ENCODE measurements around the gene TADA3.
"Not testable (repeated sequence)": the region's sequence is repeated elsewhere in the genome, so short reads cannot be mapped to it uniquely, and the experiment has no call there.

Gene TADA3

DNA sequence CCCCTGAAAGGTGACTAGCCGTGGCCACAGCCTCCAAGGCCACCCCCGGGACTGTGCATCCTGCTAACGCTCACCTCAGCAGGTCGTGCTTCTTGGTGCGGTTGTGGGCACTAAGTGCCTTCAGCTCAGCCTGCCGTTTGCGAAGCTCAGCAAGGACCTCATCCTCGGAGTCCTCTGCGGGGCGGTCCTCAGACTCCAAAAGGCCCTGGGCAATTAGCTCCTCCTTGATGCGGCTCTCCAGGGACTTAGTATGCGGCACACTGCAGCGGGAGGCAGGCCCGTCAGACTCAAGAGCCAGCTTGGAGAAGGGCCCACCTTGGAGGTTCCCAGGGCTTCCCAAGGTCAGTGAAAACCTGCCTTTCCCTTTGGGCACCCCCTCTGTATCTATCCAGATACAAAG, 8.3 kb downstream of the TADA3 start:
- DNase-seq (ENCODE audit: low spot score) = no peak

DNA sequence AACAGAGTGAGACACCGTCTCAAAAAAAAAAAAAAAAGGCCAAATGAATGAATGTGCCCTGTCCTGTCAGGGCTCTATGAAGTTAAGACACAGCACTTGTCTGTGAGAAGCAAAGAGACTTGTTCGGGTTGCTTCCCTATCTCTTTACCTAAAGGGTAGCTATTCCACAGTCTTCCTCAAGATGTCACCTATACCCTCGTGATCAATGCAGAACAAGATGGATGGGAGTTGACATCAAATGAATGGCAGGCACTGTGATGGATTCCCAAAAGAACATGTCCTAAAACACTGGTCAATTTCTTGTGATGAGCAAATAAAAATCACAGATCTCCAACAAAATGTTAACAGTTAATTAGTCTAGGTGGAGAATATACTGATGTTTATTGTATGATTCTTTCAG, 9.5 kb downstream of the TADA3 start:
- peak; percentile 18 for DNase-seq (ENCODE audit: low spot score)

DNA sequence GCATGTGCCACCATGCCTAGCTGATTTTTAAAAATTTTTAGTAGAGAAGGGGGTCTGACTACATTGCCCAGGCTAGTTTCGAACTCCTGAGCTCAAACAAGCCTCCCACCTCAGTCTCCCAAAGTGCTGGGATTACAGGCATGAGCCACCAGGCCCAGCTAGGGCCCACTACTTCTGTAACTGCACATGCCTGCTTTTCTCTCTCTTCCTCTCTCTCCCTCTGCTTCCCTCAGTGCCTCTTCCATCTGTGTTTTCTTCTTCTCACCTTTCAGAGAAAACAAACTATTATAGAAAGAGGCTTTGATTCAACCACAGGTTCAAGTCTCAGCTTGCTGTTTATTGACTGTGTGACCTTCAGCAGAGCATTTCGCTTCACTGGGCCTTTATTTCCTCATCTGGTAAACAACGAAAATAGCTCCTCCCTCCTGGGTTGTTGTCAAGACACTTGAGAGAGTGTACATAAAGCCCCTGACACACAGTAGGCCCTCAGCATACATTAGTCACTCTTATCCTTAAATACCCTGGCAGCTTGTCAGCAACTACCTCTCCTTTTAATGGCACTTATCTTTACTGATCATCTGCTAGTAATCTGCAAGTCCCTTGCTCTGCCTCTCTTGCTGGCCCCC, 10.2 kb downstream of the TADA3 start:
- no peak for DNase-seq (ENCODE audit: low spot score)

DNA sequence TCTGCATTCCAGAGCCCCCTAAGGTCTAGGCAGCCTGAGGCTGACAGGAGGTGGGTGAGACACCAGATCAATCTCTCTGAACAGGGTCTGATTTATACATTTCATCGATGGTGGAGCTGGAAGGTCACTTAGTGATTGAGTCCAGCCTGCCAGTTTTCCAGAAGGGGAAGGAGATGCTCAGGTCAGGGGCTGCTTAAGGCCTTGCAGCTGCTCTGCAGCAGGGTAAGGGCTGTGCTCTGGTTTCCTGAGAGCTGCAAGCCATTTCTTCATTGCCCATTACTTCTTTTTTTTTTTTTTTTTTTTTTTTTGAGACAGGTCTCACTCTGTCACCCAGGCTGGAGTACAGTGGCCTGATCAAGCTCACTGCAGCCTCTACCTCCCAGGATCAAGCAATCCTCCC, 10.7 kb downstream of the TADA3 start:
- no peak for DNase-seq (ENCODE audit: low spot score)

DNA sequence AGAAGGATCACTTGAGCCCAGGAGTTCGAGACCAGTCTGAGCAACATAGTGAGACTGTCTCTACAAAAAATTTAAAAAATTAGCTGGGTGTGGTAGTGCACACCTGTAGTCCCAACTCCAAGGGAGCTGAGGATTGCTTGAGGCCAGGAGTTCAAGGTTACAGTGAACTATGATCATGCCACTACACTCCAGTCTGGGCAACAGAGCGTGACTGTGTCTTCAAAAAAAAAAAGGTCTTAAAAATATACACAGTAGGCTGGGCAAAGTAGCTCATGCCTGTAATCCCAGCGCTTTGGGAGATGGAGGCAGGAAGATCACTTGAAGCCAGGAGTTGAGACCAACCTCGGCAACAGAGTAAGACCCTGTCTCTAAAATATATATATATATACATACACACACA, 11.4 kb downstream of the TADA3 start:
- DNase-seq (ENCODE audit: low spot score) = no peak

DNA sequence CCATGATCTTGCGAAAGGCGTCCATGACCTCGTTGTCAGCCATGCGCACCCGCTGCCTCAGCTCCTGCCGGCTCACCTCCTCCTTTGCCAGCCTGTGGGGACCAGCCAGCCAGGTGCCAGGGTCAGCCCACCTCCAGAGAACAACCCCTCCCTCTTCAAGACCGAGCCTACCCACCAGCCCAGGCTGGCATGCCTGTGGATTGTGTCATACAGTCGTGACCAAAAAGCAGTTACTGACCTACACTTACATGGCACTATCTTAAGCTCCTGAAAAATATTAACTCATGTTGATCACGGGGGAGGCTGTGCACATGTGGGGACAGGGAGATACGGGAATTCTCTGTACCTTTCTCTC, 11.8 kb downstream of the TADA3 start:
- no peak for DNase-seq (ENCODE audit: low spot score)

DNA sequence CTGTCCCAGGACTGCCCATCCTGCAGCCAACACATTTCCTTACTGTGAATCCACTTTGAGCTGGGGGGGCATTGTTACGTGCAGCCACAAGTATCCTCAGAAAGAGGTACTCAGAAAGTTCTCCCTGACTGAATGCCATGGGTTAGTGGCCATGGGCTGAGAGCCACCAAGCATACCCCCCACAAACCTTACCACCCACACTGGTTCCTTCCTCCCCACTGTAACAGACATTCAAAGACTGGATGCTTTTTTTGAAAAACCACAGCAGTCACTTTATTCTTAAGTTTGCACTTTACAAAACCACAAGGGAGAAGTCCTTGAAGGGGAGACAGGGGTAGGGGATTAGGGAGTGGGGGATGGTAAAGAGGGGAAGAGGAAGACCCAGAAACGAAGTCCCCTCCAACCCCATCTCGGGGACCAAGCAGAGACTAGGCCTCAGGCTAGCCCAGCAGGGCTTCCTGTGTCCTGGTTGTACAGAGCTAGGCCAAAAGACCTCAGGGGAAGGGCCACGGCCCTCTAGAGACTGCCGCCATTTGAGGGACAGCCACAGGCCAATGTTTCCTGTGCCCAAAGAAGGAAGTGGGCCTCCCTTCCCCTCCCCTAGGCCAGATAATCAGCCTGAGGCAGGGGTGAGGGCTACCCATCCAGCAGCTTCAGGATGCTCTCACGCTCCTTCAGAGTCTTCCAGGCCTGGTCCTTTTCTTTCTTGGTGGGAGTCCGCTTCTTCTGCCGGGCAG, 12.4 kb downstream of the TADA3 start:
- peak; percentile 17 for DNase-seq (ENCODE audit: low spot score)

DNA sequence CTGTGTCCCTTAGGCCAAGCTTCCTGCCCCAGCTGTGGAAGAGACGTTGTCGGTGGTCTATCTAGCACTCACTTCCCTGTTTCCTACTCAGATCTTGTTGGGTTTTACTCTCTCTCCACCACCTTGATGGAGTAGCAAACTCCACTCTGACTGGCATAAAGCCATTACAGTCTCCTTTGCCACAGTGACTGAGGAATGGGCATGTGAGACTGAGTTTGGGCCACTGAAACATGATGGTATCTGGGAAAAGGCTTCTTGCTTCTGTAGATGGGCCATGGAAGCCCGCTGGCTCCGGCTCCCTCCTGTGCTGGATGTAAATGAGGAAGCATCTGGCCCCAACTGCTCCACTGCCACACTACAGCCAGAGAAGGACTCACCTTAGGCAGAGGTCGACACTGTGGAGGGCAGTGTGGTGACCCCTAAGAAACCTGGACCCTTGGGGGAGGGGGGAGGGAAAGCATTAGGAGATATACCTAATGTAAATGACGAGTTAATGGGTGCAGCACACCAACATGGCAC, 13.1 kb downstream of the TADA3 start:
- no peak for DNase-seq (ENCODE audit: low spot score)

DNA sequence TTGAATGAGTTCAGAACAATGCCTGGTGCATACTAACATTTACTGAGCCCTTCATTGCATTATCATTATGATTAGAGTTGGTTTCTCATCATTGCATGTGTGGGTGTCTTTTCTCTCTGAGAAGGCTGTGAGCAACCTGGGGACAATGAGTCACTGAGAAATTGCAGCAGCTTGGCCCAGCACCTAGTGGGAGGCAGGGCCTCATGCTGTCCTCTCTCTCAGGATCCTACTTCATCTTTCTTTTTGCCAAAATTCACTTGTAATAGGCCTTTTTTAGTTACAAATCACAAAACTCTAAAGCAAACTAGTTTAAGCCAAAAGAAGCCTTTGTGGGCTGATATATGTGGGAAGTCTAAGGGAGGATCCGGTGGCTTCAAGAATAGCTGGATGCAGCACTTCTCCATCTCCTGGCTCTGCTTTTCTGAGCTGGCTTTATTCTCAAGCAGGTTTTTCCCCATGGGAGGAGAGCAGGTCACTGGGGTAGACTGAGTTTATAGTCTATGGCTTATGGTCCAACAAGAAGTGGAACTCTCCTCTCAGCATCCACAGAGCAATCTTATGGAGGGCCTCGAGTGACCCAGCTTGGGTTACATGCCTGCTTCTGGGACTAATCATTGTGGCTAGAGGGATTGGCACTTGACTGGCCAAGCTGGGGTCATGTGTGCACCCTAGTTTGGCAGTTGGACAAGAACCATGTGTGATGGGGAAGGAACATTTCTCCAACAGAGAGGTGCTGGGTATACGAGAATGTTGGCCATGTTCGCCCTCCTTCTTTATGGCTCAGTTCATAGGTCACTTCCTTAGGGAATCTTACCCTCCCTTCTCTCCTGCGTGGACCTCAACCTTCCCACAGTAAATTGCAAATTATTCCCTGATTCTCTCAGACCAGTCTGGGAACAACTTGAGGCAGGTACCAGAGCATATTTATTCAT, 13.9 kb downstream of the TADA3 start:
- DNase-seq (ENCODE audit: low spot score) = no peak

DNA sequence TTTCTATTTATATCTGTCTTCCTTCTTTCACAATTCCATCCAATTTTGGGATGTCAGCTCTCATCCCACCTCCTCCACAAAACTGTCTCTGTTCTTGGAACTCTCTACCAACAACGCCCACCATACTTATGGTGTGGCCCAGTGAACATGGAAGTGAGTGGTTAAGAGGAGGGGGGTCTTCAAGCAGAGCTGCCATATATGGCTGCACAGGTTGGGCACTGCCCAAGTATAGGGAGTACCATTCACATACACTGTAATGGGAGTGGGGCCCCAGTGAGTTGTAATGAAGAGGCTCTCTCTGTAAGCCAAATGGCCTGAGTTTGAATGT, 14.6 kb downstream of the TADA3 start:
- DNase-seq (ENCODE audit: low spot score) = no peak

DNA sequence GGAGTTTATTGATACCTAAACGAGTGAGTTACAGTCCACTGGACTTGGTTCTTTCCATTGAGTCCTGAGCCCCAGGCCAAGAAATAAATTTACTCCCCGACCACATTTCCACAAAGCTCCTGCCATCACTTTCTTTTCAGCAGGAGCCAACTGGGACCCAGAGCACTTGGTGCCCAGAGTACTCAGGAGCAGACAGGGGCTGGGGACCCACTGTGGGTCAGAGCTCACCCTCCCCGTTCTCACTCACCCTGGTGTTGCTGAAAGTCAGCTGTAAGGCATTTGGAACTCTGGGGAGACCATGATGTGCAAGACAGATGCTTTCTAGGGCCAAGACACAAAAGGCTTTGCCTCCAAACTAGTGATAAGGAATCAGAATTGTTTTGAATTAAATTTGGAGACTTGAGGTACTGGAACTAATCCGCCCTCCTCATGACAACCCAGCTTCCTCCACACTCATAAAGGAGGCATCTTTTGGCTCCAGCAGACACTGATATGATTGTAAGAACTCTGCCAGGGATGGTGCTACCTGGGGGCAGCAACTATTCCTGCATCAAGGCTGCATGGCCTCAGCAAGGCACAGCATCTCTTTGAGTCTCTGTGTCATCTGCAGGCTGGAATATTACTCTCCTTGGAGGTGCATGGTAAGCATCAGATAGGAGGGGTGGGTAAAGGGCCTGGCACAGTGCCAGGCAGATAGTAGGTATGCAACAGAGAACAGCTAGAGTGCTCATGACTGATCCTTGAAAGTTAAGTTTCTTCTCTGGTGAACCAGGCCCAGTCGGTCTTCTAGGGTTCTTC, 15.2 kb downstream of the TADA3 start:
- no peak for DNase-seq (ENCODE audit: low spot score)

DNA sequence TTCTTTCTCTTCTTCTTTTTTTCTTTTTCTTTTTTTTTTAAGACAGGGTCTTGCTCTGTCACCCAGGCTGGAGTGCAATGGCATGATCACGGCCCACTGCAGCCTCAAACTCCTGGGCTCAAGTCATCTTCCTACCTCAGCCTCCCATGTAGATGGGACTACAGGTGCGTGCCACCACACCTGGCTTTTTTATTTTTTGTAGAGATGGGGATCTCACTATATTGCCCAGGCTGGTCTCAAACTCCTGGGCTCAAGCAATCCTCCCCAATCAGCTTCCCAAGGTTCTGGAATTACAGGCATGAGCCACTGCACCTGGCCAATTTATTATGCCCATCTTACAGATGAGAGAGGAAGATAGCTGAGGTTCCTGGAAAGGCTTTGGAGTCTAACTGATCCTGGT, 21.3 kb downstream of the TADA3 start:
- not testable (repeated sequence) for DNase-seq (ENCODE audit: low spot score)

DNA sequence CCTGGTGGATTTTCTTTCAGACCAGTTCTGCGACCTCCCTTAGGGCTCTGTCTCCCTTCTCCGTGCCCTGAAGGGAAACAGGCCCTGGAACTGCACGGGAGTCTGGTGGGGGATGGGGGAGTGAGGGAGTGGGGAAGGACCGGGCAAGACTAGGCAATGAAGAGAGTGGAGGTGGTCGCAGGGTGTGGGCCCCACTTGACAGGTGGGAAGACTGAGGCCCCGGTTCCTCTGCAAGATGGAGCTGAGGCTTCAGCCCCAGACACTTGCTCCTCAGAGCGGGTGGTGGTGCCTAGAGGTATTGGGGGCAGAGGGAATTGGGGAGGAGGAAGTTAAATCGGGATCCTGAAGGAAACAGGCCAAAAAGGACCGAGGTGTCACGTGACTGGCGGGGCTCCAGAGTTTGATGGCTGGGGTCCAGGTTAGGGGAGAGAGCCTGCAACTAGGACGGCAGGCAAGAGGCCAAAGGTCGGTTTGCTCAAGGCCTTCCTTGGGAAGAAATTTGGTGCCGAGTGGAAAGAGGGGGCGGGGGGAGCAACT, 21.9 kb downstream of the TADA3 start:
- no peak for DNase-seq (ENCODE audit: low spot score)

DNA sequence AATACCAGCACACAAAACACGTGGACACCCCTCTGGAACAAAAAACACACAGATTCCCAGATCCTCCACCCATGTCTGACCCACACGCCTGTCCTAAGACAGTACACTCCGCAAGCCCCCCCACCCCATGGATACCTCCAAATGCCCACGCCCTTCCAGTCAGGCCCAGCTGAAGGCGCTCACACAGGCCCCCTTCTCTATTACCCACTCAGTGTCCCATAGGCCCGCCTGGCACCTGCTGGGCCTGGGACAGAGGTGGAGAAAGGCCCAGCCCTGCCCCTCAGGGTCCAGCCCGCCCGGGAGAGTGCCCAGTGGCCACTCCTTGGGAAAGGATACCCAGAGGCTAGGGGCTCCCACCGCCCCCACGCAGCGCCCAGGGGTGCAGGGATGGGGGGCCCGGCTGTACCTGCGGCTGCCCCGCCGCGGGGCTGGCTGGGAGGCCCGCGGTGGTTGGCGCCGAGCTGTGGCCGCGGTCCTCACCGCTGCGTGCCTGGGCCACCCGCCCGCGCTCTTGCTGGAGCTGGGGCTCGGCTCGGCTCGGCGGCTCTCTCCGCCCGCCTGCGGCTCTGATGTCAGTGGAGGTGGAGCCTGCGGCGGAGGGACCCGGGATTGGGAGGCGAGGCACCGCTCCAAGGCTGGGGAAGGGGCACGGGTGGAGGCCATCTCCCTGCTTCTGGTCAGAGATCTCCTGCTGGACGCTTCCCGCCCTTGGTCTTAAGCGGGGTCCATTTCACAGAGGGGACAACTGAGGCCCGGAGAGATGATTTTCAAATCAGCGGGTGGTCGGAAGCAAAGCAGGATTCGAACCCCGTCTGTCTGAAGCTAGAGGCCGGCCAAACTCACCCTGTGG, 22.6 kb downstream of the TADA3 start, which contains the start of gene CAMK1:
Gene CAMK1 (minus strand): TSS at position 522 of the 850 bp plus-strand sequence. CDS start 2,198 bp downstream, outside the sequence.
- DNase-seq (ENCODE audit: low spot score) = peak; percentile 50

DNA sequence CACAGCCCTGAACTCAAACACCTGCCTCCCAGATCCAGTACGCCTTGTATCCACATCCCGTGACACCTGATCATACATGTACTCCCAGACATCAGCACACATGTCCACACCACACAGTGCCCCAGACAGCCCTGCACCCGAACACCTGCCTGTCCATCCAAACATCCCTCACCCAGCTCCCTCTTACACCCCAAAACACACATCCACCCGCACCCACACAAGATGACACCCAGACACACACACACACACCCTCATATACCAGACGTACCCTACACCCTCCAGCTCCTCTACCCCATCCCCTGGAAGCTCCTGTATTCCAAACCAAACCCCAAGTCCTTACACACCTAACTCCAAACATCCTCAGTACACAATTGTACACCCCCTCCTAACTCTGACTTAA, 23.3 kb downstream of the TADA3 start:
- DNase-seq (ENCODE audit: low spot score) = no peak

DNA sequence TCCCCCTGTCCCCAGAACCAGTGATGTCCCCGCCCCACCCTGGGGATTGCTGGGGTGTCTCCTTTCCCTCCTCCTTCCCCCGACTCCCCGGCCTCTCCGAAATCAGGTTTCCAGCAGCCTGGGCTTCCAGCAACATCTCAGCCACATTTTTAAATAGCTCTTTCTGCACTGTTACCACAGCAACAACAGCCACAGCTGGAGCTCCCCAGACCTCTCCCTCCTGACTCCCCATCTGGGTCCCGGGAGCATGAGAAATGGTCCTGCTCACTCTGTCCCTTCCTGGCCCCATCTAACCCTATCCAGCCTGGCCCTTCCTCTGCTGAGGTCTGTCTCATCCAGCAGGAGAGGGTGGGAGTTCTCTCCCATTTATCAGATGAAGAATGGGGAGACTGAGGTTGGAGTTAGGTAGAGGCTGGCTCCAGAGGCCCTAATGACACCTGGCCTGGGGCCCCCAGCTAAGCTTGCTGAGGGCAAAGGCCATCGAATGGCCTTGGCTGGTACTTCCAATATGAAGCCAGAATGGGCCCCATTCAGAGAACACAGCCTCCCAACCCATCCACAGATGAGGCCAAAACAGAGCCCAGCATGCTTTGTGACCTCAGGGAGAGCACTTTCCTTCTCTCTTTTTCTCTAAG, 24.0 kb downstream of the TADA3 start:
- no peak for DNase-seq (ENCODE audit: low spot score)

DNA sequence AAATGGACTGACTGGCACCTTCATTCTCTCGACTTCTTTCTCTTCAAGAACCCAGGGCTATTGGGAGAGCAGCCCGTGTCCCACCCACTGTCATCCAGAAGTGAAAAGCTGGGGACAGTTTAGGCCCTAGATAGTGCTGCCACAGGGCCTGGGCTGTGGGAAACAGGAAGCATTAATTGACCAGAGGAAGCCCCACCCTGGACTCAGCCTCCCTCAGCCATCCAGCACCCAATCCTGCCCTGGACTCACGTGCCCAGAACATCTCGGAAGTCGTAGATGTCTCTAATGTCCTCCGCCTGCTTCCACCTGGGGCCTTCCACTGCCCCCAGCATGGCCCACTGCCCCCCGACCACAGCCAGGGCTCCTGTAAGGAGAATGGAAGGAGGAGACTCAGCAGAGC, 24.9 kb downstream of the TADA3 start:
- no peak for DNase-seq (ENCODE audit: low spot score)

DNA sequence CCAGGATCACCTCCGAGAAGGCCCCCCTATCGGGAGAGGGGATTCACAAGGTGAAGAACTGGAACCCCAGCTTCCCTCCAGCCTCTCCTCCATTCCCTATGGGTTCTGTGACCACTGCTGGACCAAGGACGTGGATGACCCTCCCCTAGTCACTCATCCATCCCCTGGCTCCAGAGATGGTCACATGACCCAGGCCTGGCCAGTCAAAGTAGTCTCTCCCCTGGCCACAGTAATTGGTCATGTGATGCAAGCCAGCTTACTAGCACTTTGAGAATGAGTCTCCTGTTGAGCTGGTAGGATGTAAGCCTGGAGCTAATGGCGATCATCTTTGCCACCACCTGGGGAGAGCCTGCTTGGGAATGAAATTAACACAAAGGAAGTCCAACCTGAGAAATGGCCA, 26.4 kb downstream of the TADA3 start:
- no peak for DNase-seq (ENCODE audit: low spot score)

DNA sequence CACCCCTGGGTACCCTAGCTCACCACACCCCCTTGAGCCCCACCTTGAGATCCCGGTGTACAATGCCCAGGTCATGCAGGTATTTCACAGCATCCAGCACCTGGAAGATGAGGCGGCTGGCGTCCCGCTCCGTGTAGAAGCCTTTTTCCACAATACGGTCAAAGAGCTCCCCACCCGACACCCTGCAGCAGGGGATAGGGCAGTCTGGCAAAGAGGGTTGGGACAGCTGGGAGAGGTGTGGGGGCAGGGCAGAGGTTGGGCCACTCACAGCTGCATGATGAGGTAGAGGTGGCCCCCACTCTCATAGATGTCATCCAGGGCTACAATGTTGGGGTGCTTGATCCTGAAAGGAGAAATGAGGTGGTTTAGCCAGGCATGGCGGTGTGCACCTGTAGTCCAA, 29.4 kb downstream of the TADA3 start:
- no peak for DNase-seq (ENCODE audit: low spot score)

DNA sequence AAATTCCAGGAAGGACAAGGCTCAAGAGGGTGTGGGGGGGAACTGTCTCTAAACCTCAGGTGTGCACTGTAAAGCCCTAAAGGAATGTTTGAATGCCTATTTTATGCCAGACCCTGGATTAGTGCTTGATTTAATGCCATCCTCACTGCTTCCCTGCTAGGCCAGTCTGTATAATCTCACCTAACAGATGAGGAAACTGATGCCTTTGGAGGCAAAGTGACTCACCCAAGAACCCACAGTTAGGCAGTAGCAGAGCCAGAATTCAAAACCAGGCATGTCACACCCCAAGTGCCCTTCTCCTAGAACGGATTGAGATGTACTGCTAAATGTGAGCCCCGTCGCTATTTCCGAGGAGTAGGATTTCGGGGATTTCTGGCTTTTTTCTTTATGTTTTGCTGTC, 30.4 kb downstream of the TADA3 start:
- no peak for DNase-seq (ENCODE audit: low spot score)

All from CD4-positive, alpha-beta T cell treated with Interleukin-15 for 4 hours (primary cell).